ENCODE measurements around the gene COMP.
"Not testable (repeated sequence)": the region's sequence is repeated elsewhere in the genome, so short reads cannot be mapped to it uniquely, and the experiment has no call there.

COMP gene

DNA sequence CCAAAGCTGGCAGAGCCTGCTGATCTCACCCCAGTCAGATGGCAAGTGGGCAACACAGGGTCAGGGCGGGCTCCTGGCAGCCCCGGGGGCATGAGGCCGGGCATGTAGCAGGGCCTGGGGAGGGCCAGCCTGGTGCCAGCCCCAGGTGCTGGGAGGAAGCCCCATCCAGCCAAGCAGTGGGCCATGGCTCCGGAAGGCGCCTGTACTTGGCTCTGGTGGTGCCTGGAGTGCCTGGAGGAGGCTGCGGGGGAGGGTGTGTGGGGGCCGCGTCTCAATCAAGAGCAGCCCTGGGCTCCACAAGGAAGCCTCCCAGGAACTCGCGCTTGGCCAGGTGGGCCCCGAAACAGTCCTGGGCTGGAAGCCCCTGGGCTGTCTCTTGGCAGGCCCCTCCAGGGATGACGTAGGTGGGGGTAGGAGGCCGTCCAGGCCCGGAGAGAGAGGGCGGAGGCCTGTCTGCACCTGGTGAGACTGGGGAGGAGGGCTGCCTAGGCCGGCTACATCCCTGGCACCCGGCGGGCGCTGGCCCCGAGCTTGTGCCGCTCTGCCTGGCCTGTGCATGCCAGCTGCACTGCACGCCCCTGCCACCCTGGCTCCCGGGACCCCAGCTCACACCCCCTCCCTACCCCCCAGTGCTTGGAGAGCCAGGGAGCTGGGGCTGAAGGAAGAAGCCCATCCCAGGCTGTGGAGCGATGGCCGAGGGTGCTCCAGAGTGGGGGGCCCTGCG is 45.9 kb downstream of the COMP start:
- no peak for DNase-seq

DNA sequence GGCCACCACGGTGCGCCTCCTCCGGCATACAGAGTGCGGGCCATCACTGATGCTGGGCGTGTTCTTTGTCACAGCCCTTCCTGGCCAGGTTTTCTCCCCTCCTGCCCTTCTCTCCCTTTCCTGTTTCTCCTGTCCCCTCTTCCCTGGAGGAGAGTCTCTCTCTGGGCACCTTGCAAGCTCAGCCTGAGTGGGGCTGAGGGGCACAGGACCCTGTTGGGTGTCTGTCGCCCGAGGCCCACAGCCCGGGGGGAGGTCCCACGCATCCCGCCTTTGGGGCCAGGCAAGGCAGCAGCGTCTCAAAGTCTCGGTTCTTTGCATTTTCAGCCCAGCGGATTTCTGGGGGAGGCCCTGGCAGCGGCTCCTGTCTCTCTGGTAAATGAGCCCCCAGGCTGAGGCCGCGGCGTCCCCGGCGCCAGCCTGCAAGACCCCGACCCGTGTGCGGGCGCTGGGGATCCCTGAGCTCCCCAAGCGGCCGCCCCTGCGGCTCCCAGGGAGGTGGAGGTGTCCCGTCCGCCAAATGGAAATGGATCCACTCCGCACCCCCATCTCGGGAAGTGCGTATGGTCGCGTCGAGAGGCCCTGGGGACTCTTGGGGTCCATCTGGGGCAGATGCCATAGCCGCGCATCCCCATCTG is 47.2 kb downstream of the COMP start:
- DNase-seq, result no peak

DNA sequence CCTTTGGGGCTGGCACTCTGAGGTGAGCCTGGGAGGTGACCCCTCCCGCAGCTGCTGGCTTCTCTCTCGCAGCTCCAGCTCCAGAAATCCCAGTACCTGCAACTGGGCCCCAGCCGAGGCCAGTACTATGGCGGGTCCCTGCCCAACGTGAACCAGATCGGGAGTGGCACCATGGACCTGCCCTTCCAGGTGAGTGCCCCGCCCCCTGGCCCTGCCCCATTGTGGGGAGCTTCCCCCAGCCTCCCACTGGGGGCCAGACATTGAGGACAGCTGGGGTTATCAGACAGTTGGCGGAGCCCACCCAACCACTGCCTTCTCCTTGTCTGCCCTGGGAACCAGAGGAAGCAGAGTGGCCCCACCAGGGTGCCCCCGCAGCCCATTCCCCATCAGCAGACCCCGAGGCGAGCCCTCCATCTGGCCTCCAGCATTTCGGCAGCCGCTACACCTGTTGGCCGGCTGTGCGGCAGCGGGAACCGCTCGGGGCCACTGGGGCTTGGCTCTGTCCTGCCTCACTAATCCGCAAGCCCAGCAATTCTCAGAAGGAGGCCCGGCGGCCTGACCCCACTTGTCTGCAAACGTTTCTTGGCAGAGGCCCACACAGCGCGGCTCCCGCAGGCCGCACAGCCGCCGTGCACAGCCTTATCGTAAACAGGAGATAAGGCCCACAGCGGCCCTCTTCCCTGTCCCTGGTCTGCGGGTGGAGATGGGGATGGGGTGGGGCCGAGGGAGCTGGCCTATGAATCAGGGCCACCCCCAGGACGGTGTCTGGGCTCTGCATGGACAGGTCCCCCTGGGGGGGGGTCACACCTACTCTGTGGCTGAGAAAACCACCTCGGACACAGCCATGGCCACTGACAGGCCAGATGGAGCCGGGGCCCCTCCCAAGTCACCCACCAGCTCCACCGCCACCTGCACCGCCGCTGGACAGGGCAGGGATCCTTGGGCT is 48.0 kb downstream of the COMP start:
- DNase-seq, result no peak

DNA sequence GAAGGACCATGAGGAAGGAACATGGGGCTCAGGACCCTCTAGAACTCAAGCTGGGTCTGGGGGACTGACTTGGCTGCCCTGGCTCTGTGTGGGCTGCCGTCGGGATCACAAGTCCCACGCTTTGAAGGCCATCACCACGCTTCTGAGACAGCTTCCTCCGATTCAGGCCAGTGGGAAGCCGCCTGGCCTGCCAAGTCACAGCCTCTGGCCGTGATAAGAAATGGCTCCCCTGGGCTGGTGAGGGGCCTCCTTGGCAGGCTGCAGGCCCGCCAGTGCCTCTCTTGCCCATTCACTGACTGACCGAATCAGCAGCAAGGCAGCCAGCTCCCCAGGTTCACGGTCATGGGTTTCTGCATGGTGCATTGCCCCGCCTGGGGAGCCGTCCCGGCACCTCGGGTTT is 48.8 kb downstream of the COMP start:
- DNase-seq, result no peak

DNA sequence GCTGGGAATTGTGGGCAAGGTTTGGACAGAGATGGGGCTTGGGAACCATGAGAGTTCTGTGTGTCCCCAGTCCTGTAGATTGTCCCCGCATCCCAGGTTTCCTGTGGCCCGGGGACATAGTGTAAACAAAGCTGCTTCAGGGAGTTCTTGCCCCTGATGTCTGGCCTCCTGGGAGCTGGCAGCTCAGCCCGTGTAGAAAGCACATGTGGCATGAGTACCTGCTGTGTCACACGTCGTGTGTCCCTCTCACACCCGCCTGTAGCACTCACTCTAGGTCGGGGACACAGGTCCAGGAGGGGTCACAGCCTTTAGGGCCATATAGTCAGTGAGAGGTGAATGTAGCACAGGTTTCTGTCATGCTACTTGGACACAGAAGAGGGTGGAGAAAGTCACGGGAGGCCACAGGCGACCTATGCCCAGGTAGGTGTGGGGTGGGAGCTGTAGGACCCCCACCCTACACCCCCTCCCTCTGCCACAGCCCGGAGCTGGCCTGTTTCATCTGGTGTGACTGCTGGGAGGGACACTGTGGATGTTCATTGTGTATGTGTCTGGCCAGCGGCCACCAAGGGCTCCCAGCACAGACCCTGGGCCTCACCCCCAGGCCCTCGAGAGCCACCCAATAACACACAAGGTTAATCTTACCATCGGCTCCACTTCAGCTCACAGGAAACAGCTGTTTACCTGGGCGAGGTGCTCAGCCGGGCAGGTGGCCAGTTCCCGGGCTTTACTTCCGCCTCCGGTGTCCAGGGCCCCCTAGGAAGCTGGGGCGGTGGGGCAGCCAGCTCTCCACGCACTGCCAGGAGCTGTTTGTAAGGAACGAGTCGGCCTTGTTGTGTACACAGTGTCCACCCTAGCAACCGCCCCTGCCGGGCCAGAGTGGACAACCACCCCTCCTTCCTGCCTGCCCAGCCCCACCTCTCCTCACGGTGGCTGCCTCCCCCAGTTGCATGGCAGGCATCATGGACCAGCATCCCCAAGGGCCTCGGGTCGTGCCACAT is 49.7 kb downstream of the COMP start:
- DNase-seq, result peak; percentile 53

DNA sequence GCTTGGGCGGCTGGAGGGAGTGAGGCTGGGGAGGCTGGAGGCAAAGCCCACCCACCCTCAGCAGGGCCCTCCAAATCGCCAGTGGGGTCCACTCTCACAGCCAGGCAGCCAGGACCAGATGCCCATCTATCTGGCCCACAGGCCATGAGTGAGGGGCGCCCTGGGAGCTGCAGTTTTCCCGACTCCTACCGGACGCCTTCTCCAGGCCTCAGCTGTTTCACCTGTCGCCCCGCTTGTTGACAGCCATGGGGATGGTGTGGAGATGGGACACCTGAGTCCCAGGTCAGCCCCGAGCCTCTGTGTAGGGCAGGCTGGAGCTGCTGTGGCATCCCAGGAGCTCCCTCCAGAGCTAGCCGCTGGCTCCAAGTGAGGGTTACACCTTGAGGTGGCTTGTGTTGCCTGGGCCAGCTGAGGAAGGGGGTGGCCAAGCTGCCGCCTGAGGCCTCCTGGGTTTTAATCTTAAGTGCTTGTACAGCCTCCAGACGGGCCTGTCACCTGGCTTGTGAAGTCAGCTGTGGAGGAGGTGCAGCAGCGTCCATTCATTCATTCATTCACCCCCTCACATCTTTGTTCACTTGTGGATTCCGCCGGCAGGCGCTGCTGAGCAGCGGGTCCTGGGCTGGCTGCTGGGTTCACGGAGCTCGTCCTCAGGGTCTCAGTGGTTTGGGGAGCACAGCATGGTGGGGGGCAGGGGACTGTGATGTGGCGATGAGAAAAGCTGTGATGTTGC is 52.0 kb downstream of the COMP start:
- no peak for DNase-seq

DNA sequence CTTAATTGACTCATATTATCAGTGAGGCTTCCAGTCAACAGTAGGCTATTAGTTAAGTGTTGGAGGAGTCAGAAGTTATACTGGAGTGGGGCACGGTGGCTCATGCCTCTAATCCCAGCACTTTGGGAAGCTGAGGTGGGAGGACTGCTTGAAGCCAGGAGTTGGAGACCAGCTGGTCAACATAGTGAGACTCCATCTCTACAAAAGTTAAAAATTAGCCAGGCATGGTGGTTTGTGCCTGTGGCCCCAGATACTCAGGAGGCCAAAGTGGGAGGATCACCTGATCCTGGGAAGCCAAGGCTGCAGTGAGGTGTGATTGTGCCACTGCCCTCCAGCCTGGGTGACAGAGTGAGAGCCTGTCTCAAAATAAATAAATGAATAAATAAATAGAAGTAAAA is 53.2 kb downstream of the COMP start:
- DNase-seq, result no peak

DNA sequence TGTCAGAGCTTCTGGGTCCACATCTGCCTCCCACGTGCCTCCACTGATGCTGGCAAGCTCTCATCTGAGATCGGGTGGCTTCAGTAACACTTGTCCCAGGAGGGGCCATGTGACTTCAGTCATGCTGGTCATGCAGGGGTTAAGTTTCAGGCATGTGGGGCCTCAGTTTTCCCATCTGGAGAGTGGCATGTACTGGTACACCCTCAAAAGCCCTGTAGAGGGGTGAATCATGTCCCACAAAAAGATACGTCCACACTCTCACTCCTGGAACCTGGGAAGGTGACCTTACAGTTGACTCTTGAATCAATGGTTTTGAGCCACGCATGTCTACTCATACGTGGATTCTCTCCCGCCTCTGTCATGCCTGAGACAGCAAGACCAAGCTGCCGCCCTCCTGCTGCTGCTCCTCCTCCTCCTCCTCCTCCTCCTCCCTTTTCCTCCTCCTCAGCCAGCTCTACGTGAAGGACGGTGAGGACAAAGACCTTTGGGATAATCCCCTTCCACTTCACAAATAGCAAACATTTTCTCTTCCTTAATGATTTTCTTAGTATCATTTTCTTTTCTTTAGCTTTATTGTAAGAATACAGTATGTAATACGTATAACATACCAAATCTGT is 53.7 kb downstream of the COMP start:
- no peak for DNase-seq

DNA sequence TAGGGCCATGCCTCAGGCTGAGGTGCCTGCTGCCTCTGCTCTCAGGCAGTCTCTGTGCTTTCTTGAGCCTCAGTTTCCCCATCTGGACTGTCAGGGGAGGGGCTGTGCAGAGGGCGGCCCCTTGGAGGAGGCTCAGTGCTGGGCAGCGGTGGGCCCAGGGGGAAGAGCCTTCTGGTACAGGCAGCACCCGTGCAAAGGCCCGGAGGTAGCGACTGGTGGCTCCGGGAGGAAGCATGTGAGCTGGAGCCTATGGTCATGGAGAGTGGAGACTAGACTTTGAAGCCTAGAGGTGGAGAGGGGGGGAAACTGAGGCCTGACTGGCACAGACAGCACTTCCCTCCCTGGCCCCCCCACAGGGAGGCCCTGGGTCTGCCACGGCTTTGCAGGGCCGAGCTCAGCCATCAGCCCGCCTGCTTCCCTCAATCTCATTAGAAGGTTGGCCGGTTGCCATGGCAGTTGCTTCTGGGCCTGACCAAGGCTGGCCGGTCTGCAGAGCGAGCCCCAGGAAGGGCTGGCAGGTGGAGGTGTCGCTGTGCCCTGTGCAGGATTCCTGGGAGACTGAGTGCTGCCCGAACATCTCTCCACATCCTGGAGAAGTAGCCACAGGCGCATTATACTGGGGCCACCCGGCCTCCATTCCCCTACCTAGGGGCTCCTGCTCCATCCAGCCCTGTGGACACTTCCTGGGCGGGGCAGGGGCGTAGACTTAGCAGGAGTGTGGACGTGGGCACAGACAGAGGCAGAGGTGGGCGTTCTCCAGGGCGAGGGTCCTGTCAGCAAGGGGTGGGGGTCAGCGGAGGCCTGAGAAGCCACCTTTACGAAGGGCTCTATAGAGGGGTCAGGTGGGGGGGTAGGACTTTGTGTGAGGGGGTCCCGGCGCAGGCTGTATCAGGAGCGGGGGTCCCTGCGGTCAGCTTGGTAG is 54.4 kb downstream of the COMP start:
- no peak for DNase-seq

DNA sequence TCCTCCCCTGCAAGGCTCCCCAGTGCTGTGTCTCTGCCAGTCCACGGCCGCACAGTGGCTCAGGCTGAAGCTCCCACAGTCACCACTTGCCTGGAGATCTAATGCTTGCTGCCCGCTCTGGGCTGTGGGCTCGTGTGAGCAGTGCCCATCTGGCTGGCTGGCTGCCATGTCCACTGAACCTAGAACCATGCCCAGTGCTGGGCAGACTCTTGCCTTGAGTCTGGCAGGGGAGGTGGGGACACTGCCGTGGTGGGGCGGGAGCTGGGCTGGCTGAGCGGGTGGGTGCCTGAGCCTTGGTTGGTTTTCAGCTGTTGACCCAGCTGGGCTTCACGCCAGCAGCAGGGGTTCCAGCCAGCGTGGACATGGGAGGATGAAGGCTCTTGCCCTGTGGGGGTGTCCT is 55.4 kb downstream of the COMP start:
- DNase-seq, result no peak

DNA sequence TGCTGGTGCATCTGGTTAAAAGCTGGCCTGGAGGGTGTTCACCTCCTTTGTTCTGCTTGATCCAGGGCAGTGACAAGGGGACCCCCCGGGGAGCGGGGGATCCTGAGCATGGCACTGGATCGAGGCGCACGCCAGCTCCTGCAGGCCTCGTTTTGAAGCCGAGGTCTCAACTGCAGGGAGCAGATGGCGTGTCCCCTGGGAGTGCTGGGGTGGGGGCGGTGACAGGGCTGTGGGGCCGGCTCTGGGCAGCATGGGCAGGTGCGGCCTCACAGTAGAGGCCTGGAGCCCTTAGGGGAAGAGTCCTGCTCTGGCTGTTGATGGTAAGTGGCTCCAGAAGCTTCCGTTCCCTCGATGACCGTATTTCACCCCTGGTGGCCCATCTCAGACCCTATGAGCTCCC is 55.8 kb downstream of the COMP start:
- DNase-seq, result peak; percentile 26

DNA sequence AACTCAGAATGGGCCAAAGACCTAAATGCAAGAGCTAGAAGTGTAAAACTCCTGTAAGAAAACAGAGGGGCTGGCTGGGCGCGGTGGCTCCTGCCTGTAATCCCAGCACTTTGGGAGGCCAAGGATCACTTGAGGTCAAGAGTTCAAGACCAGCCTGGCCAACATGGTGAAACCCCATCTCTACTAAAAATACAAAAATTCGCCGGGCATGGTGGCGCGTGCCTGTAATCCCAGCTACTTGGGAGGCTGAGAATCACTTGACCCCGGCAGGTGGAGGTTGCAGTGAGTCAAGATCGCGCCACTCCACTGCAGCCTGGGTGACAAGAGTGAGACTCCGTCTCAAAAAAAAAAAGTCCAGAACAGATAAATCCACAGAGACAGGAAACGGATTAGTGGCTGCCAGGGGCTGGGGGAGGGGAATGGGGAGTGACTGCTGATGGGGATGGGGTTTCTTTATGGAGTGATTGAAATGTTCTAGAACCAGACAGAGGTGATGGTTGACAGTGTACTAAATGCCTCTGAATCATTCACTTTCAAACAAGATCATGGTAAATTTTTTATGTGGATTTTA is 57.3 kb downstream of the COMP start:
- not testable (repeated sequence) for DNase-seq

DNA sequence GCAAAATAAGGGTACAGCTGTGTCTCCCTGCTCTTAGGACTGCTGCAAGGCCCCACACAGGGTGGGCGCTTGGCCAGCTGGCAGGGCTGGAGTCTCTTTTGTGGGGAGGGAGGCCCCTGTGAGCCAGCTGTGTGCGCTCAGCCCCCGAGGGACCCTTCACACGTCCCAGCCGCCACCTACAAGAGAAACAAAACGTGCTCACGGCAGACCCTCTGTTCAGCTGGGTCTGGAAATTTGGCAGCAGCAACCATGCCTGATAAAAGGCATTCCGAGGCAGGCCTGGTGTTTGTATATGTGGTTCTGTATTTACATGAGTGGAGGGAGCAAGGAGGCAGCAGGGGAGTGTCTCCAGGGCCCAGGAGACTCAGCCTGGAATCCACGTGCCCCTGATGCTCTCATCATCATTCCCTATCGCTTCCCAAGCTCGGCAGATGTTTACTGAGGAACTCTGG is 57.9 kb downstream of the COMP start:
- DNase-seq, result peak; percentile 70
